Gastroesophageal sphincter (tissue), 3 donors: Measurements from ENCODE around the gene SIGLEC14.

Experiments
- CTCF ChIP-seq, 4 experiments: fragments of 200-600 bp in 2 of 4; fragments of 450-650 bp in 2 of 4; sonication (generic) in 1 of 4; IDR thresholded peaks; one replicate each; pipeline ENCODE4 v1.5.1; 2017 to 2019; ENCODE audit warnings: antibody characterized with exemption in 4 of 4, mild to moderate bottlenecking in 2 of 4, moderate library complexity in 2 of 4
- POLR2A ChIP-seq, 2 donors: fragments of 450-650 bp; IDR thresholded peaks; one replicate each; pipeline ENCODE4 v1.6.1; 2017; ENCODE audit warnings: antibody characterized with exemption in 2 of 2, mild to moderate bottlenecking in 2 of 2, moderate library complexity in 1 of 2

DNA sequence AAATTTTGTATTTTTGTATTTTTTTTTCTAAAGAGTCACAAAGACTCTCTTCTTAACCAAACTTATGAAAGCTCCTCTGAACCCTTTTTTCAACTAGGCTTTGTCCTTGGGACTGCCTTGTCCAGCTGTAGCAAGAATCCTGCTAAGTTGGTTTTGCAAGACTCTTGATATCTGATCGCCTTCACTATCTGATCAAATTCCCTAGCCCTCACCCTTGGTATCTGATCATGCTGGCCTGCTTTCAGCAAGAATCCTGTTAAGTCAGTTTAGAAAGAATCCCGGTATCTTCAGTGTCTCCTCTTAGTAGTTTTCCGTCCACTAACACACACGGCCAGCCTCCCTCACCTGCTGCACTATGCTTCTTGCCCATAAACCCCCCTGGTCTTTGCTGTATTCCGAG is 14.5 kb downstream of the SIGLEC14 start:
- TF ChIP-seq CTCF (IDR thresholded peaks at IDR 0.05), result no peak
- no peak for TF ChIP-seq POLR2A (IDR thresholded peaks at IDR 0.05)
